OCI-LY7 (cell line): ENCODE measurements around the gene STK10.

Experiments used
- EZH2phosphoT487 ChIP-seq: fragments of 200-600 bp; sonication (generic); IDR thresholded peaks from 2 replicates; pipeline ENCODE4 v1.6.1; 2018; ENCODE audit warnings: low read depth, borderline replicate concordance, mild to moderate bottlenecking, mixed run types, antibody characterized with exemption, low read length, moderate library complexity, mixed read lengths
- TF ChIP-seq, protein P1 (sequence below): fragments of 200-600 bp; sonication (generic); conservative IDR thresholded peaks from 2 replicates; pipeline ENCODE4 v1.5.1; 2014; ENCODE audit warnings: mild to moderate bottlenecking, antibody characterized with exemption, low read length, moderate library complexity, mixed read lengths

- TF ChIP-seq, protein P1, sequence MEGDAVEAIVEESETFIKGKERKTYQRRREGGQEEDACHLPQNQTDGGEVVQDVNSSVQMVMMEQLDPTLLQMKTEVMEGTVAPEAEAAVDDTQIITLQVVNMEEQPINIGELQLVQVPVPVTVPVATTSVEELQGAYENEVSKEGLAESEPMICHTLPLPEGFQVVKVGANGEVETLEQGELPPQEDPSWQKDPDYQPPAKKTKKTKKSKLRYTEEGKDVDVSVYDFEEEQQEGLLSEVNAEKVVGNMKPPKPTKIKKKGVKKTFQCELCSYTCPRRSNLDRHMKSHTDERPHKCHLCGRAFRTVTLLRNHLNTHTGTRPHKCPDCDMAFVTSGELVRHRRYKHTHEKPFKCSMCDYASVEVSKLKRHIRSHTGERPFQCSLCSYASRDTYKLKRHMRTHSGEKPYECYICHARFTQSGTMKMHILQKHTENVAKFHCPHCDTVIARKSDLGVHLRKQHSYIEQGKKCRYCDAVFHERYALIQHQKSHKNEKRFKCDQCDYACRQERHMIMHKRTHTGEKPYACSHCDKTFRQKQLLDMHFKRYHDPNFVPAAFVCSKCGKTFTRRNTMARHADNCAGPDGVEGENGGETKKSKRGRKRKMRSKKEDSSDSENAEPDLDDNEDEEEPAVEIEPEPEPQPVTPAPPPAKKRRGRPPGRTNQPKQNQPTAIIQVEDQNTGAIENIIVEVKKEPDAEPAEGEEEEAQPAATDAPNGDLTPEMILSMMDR: no peak
- TF ChIP-seq EZH2phosphoT487: no peak
These were observed 31.3 kb upstream of the STK10 start for GRCh38 chr5:172219296-172219695.
